ENCODE results near the gene RHOT2. TPM values are rescaled to one million over a fixed set of nuclear protein-coding genes. Genes with fewer than 3 reads are reported as not detected.

The RHOT2 gene
- total and polyA plus RNA-seq, 9 of the 15 experiments (the other 6 are each of a cell fraction or from before 2014, with no cell fraction given), result 5.0 to 373 (median 112) TPM

DNA sequence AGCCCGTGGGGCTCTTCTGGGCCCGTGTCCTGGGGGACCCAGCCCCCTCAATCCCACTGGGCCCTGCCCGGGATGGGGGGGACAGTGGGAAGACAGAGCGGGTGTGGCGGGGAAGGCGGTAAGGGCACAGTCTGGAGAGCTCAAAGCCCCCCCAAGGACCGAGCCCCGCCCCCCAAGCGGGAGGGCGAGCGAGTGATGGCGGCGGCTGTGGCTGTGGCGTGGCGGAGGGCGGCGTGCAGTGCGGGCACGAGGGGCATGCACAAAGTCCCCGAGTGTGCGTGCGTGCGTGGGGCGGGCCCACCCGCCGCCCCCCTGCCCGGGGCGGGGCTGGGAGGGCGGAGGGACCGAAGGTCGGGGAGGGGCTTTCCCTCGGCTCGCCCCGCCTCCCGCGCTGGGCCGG lies 25.8 kb downstream of the RHOT2 start:
- H3K4me1 ChIP-seq (replicated peaks in 1 of 2; ENCODE audit: control insufficient read depth in 2 of 2, insufficient read depth in 2 of 2, low read length in 2 of 2), result peaks cover 12 to 67% of the 10 kb centered on the region in 2 experiments
- H4K20me1 ChIP-seq (replicated peaks; ENCODE audit: control insufficient read depth, insufficient read depth, low read length), result no peaks in the 10 kb centered on the region
- no peak overlapping the region for H3K27ac ChIP-seq (ENCODE audit: extremely low read depth, low read depth, low read length)
- no peak overlapping the region for H2AFZ ChIP-seq (ENCODE audit: low read depth, low read length)
- no TSS peak for BruUV-seq (replicated peaks)
- H3K9me1 ChIP-seq (ENCODE audit: control insufficient read depth, insufficient read depth, low read length), result peaks cover 5% of the 10 kb centered on the region
- intact Hi-C loops (cut with micrococcal nuclease) (no loop called here), in situ Hi-C loops (cut with MboI) (no loop called here)
- DNase-seq (ENCODE audit: extremely low read depth in 1 of 4, low spot score in 3 of 4) (peak in 2 of 4 experiments; percentile 40 to 42), FAIRE-seq (no peak), ATAC-seq (no peak)
- H3K79me2 ChIP-seq (ENCODE audit: control insufficient read depth, insufficient read depth, low read length), result peaks cover 16% of the 10 kb centered on the region; the same call in 2 of the 3 replicates
- ChIA-PET POLR2A (interaction anchor here (0.6 kb wide), 1 partner anchor 20 kb away, joined by 3 read pairs; no protein-coding TSS in a partner anchor), CTCF (ENCODE audit: low intra/inter-chr PET ratio) (no interaction called here)
- H3K9ac ChIP-seq (ENCODE audit: insufficient read depth in 1 of 2, low read depth in 2 of 2, low read length in 2 of 2), result no peak overlapping the region
- H3K36me3 ChIP-seq (ENCODE audit: control insufficient read depth, insufficient read depth, low read length), result peaks cover 6% of the 10 kb centered on the region; the same call in 1 of the 3 replicates
- H3K4me3 ChIP-seq, result no peak overlapping the region; the same call in 1 of the 2 replicates
- H3K9me3 ChIP-seq (replicated peaks; ENCODE audit: control insufficient read depth, insufficient read depth, low read depth, low read length), result no peaks in the 10 kb centered on the region
- no peak for TF ChIP-seq HOXB6 (CRISPR knock-in tag; IDR thresholded peaks at IDR 0.05; ENCODE audit: borderline replicate concordance)
- 0 out of 2 replicates have a peak, but pooled peaks have one; percentile 5 for TF ChIP-seq SAFB (IDR thresholded peaks at IDR 0.05; ENCODE audit: borderline replicate concordance, low read depth, low read length)
- TF ChIP-seq VEZF1 (CRISPR knock-in tag; IDR thresholded peaks at IDR 0.05), result peak; percentile 17; the same call in 1 of the 2 replicates
- H3K4me2 ChIP-seq (ENCODE audit: insufficient read depth, low read length), result no peak overlapping the region
- peaks cover 2 to 7% of the 10 kb centered on the region in 2 experiments; a peak in 2 of 5 replicates for H3K27me3 ChIP-seq (ENCODE audit: control insufficient read depth in 2 of 2, insufficient read depth in 2 of 2, low read length in 2 of 2)
- WGBS (ENCODE audit: insufficient coverage, low coverage, missing lambda C conversion rate), result 75% methylated on average over 11 of the region's 37 CpGs

All from K562 (cell line).